Kidney (tissue), 14 donors: ENCODE measurements around the gene CFAP74. TPM values are rescaled to one million over a fixed set of nuclear protein-coding genes. Genes with fewer than 3 reads are reported as not detected.
A peak's percentile ranks its signal among the peaks of the same experiment; 100 is the strongest.

Experiments used
- DNase-seq, 5 donors: peaks; one replicate each; pipeline ENCODE4 v3.0.0-alpha.2; 2013 to 2020
- FAIRE-seq: peaks from 2 replicates; lab custom pipeline; 2012; peaks lifted over from hg19 to GRCh38; lab: Jason Lieb, UNC
- H3K27ac ChIP-seq, 2 donors: one replicate each; pipeline ENCODE4 v1.7.0; 2013; ENCODE audit warnings: low read depth in 2 of 2, low read length in 2 of 2, inconsistent platforms in 1 of 2
- H3K27me3 ChIP-seq: one replicate; pipeline ENCODE4 v1.7.1; 2013; ENCODE audit warnings: low read length, inconsistent platforms; ENCODE audit not compliant: control insufficient read depth, insufficient read depth
- H3K36me3 ChIP-seq, 3 donors: one replicate each; pipeline versions ENCODE4 v1.7.0 to v1.7.1; 2013; ENCODE audit warnings: low read length in 3 of 3, control low read depth in 1 of 3, inconsistent platforms in 1 of 3; ENCODE audit not compliant: insufficient read depth in 3 of 3, control insufficient read depth in 2 of 3
- H3K4me1 ChIP-seq, 3 donors: one replicate each; pipeline versions ENCODE4 v1.7.0 to v1.7.1; 2013; ENCODE audit warnings: low read length in 3 of 3, inconsistent platforms in 1 of 3, low read depth in 1 of 3; ENCODE audit not compliant: control insufficient read depth in 2 of 3, insufficient read depth in 2 of 3
- H3K4me3 ChIP-seq, 3 donors: one replicate each; pipeline versions ENCODE4 v1.7.0 to v1.8.1; 2013; ENCODE audit warnings: low read length in 3 of 3, control low read depth in 1 of 3, inconsistent platforms in 1 of 3
- H3K9ac ChIP-seq, 3 donors: one replicate each; pipeline versions ENCODE4 v1.7.0 to v1.7.1; 2013; ENCODE audit warnings: low read length in 3 of 3, control low read depth in 1 of 3, inconsistent platforms in 1 of 3
- H3K9me3 ChIP-seq, 3 donors: one replicate each; pipeline versions ENCODE4 v1.7.0 to v1.7.1; 2013; ENCODE audit warnings: low read length in 3 of 3, control low read depth in 1 of 3, inconsistent platforms in 1 of 3; ENCODE audit not compliant: control insufficient read depth in 2 of 3, insufficient read depth in 1 of 3
- CTCF ChIP-seq: IDR thresholded peaks from 3 replicates; pipeline ENCODE4 v1.5.1; 2012; ENCODE audit warnings: mild to moderate bottlenecking, moderate library complexity, borderline replicate concordance; ENCODE audit not compliant: insufficient read depth; ENCODE audit errors: extremely low read depth
- intact Hi-C: fragments of 100-400 bp; cut with DNase I; formaldehyde crosslinking; loops from one replicate; pipeline ENCODE4 v1.11.1; 2022
- polyA plus RNA-seq: library from polyadenylated mRNA; stranded (reverse); fragments of 350-450 nt; fragmentation: Illumina TruSeq; extraction: RNeasy Lipid Tissue Mini Kit (QIAGEN cat#74804); gene quantifications from one replicate; pipeline ENCODE4 v1.2.3, GENCODE V29; 2014; ENCODE audit warnings: low read depth, low replicate concordance; ENCODE audit not compliant: insufficient read depth
- total RNA-seq: library from RNA; stranded (reverse); fragmentation: NEBNext Ultra II Directional; extraction: Animal tissue kit (Norgen Biotek cat#: 25700); gene quantifications from one replicate; pipeline ENCODE4 v1.2.1, GENCODE V29; 2021
- donor health status: control.
- donor health status: control.
- donor health status: control.
- donor health status: control.
- donor health status: control.
- donor health status: DM: yes; HTN: yes; CAD: no.
- donor health status: Normal renal cell carcinoma (clear cell type).

CFAP74 gene
- total and polyA plus RNA-seq, 2 donors from 2014 or later, result not detected

DNA sequence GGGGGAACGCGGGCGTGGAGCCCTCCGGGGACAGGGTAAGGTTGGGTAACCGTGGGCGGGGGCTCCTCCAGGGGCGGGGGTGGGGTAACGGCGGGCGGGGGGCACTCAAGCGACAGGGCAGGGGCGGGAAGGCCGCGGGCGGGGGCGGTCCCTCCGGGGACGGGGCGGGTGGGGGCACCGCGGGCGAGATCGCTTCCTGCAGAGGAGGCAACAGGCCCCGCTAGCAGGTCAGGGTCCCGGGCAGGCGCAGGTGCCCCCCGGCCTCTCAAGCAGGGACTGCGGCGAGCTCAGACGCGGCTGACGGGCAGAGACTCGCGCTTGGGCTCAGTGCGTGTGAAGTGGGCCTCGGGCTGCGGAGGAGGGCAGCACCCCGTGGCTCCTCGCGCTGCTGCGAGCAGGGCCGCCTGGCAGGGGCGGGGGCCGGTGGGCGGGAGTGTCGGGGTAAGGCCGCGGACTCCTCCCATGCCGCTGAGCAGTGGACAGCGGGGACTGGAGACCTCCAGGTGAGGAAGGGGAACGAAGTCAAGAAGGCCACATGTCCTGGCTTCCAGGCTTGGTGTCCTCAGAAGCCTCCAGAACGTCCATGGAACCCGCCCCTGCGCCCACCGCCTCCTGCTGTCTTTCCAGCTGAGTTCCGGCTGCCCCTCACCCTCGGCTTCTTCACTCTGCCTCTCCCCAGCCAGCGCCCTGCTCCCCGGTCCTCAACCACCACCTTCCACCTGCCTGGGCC is 112.1 kb downstream of the CFAP74 start:
- no peaks in the 10 kb centered on the region for H3K27me3 ChIP-seq
- H3K27ac ChIP-seq, result peak overlapping the region; percentile 83 to 91
- peak overlapping the region in 2 of 3 donors; percentile 51 to 58 for H3K9ac ChIP-seq
- H3K4me1 ChIP-seq, result peaks cover 0 to 22% (median 15%) of the 10 kb centered on the region in 3 donors
- H3K36me3 ChIP-seq, result no peaks in the 10 kb centered on the region
- peak overlapping the region; percentile 37 to 74 (median 62) for H3K4me3 ChIP-seq
- no peaks in the 10 kb centered on the region for H3K9me3 ChIP-seq
- DNase-seq (peak; percentile 70 to 93 (median 75)), FAIRE-seq (no peak)
- intact Hi-C loops, result no loop called here
- no peak for TF ChIP-seq CTCF

- Histone ChIP-seq H3K9ac (peak within 1 kb of the TSS in 2 of 3 donors; percentile 69 to 77), H3K36me3 (no peaks in the 10 kb centered on the region), H3K4me1 (peaks cover 0 to 23% (median 15%) of the 10 kb centered on the region in 3 donors), H3K27me3 (no peaks in the 10 kb centered on the region), H3K27ac (peak within 1 kb of the TSS; percentile 83 to 91), H3K9me3 (no peaks in the 10 kb centered on the region), H3K4me3 (peak within 1 kb of the TSS; percentile 57 to 76 (median 68))
- intact Hi-C loops, result no loop called here
- DNase-seq (peak; percentile 92 to 96 (median 95)), FAIRE-seq (no peak)
- no peak for TF ChIP-seq CTCF
These were observed 112.9 kb downstream of the CFAP74 start, which contains the start of gene GNB1 for GRCh38 chr1:1890506-1891348. GNB1 (minus strand) TSS chr1:1891087; CDS start chr1:1825453, 65,634 bp downstream.

DNA sequence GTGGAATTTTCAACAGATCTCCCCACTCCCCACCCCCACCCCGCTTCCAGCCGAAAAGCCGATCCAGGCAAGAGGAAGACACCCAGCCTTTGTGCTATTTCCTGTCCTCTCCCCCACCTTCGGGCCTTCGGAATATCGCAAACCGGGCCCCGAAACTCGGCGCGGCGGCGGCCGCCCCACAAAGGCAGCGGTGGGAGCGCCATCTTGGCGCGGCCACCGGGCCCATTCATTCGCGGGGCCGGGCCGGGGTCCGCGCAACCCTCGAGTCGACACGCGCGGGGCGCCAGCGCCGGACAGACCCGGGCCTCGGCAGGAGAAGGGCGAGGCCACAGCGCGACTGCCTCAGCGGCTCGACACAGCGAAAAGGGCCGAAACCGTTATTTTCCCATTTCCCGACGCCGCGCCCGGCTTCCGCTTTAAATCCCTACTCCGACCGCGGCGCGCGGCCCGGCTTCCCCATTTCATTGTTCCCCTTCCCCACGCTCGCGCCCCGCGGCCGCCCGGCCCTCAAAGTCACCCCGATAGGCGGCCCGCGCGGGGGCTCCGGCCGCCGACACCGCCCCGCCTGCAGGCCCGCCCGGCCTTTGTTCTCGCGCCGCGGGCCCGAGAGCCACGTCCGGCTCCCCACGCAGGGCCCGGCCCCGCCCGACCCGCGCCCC is 113.6 kb downstream of the CFAP74 start:
- TF ChIP-seq CTCF, result no peak
- peak overlapping the region; percentile 47 to 77 (median 69) for H3K9ac ChIP-seq
- no peak for FAIRE-seq
- no peaks in the 10 kb centered on the region for H3K9me3 ChIP-seq
- H3K27ac ChIP-seq, result peak overlapping the region; percentile 63 to 83
- peak in 3 of 5 donors; percentile 62 to 87 (median 63) for DNase-seq
- no peaks in the 10 kb centered on the region for H3K36me3 ChIP-seq
- H3K27me3 ChIP-seq, result no peaks in the 10 kb centered on the region
- peaks cover 0 to 17% (median 12%) of the 10 kb centered on the region in 3 donors for H3K4me1 ChIP-seq
- H3K4me3 ChIP-seq, result peak overlapping the region; percentile 57 to 76 (median 68)
- intact Hi-C loops, result no loop called here
